CD1c-positive myeloid dendritic cell (primary cell): ENCODE data around the gene KREMEN1.

ENCODE experiments used
- DNase-seq: peaks from one replicate; pipeline ENCODE4 v3.0.0-alpha.2; 2016; ENCODE audit errors: extremely low spot score

KREMEN1 gene

GRCh38 chr22:29049655-29050263 lies 23.1 kb upstream of the KREMEN1 start:
- no peak for DNase-seq

- DNase-seq, result no peak
Observed at GRCh38 chr22:29050457-29050856, 22.4 kb upstream of the KREMEN1 start.

- DNase-seq, result no peak
Observed at GRCh38 chr22:29053048-29053702, 19.7 kb upstream of the KREMEN1 start.

- DNase-seq, result no peak
Observed at GRCh38 chr22:29054251-29054767, 18.5 kb upstream of the KREMEN1 start.

GRCh38 chr22:29055192-29055830 lies 17.5 kb upstream of the KREMEN1 start:
- DNase-seq, result no peak

- no peak for DNase-seq
Observed at GRCh38 chr22:29056472-29056871, 16.4 kb upstream of the KREMEN1 start.

GRCh38 chr22:29060251-29060869 lies 12.5 kb upstream of the KREMEN1 start:
- peak; percentile 22 for DNase-seq

GRCh38 chr22:29060931-29061330 lies 11.9 kb upstream of the KREMEN1 start:
- no peak for DNase-seq

GRCh38 chr22:29061773-29062172 lies 11.1 kb upstream of the KREMEN1 start, which contains the start of gene C22orf31:
C22orf31 (minus strand) TSS chr22:29061831; CDS start chr22:29061792, 39 bp downstream.
- no peak for DNase-seq

GRCh38 chr22:29062286-29062821 lies 10.5 kb upstream of the KREMEN1 start:
- DNase-seq, result no peak

GRCh38 chr22:29065468-29066190 lies 7.2 kb upstream of the KREMEN1 start:
- DNase-seq, result no peak

GRCh38 chr22:29069463-29069862 lies 3.4 kb upstream of the KREMEN1 start:
- no peak for DNase-seq

GRCh38 chr22:29070490-29070889 lies 2.3 kb upstream of the KREMEN1 start:
- no peak for DNase-seq

GRCh38 chr22:29071261-29072045 lies 1.4 kb upstream of the KREMEN1 start:
- DNase-seq, result peak; percentile 33

- DNase-seq, result peak; percentile 80
Observed at GRCh38 chr22:29072193-29072978, 449 bp upstream of the KREMEN1 start.

- peak; percentile 38 for DNase-seq
Observed at GRCh38 chr22:29073618-29074275, 912 bp downstream of the KREMEN1 start.

- DNase-seq, result no peak
Observed at GRCh38 chr22:29074276-29074772, 1.5 kb downstream of the KREMEN1 start.

GRCh38 chr22:29078036-29078868 lies 5.4 kb downstream of the KREMEN1 start:
- DNase-seq, result no peak
